Activated CD4-positive, alpha-beta T cell treated with anti-CD3 and anti-CD28 coated beads for 48 hours (primary cell): Measurements from ENCODE around the gene IKZF4.
"Not testable (repeated sequence)": the region's sequence is repeated elsewhere in the genome, so short reads cannot be mapped to it uniquely, and the experiment has no call there.

ENCODE experiments used
- DNase-seq: peaks from one replicate; pipeline ENCODE4 v3.0.0-alpha.2; 2020

The IKZF4 gene

GRCh38 chr12:56041552-56042429 is 20.9 kb downstream of the IKZF4 start, which contains the start of gene RPS26:
RPS26 (plus strand) TSS chr12:56041918; CDS start chr12:56042167, 249 bp downstream.
- DNase-seq: peak; percentile 95

- not testable (repeated sequence) for DNase-seq
Observed at GRCh38 chr12:56042430-56042813, 21.6 kb downstream of the IKZF4 start.

GRCh38 chr12:56042843-56043242 is 22.0 kb downstream of the IKZF4 start:
- no peak for DNase-seq

GRCh38 chr12:56046027-56046780 is 25.4 kb downstream of the IKZF4 start:
- no peak for DNase-seq

- DNase-seq: no peak
Observed at GRCh38 chr12:56053407-56053893, 32.6 kb downstream of the IKZF4 start.

DNA sequence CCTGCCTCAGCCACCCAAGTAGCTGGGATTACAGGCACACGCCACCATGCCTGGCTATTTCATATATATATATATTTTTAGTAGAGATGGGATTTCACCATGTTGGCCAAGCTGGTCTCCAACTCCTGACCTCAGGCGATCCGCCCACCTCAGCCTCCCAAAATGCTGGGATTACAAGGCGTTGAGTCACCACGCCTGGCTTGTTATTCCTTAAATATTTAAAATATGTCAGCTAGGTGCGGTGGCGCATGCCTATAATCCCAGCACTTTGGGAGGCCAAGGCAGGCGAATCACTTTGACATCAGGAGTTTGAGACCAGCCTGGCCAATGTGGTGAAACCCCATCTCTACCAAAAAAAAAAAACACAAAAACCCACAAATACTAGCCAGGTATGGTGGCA is 39.1 kb downstream of the IKZF4 start:
- DNase-seq: not testable (repeated sequence)

DNA sequence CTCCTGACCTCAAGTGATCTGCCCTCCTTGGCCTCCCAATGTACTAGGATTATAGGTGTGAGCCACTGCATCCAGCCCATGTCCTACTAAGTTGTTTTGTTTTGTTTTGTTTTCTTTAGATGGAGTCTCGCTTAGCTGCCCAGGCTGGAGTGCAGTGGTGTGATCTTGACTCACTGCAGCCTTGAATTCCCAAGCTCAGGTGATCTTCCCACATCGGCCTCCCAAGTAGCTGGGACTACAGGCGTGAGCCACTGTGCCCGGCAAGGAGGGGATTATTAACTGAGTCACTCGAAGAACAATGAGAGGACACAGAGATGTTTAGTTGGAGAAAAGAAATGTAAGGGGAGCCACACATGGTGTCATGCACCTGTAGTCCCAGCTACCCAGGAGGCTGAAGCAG is 41.1 kb downstream of the IKZF4 start:
- no peak for DNase-seq

DNA sequence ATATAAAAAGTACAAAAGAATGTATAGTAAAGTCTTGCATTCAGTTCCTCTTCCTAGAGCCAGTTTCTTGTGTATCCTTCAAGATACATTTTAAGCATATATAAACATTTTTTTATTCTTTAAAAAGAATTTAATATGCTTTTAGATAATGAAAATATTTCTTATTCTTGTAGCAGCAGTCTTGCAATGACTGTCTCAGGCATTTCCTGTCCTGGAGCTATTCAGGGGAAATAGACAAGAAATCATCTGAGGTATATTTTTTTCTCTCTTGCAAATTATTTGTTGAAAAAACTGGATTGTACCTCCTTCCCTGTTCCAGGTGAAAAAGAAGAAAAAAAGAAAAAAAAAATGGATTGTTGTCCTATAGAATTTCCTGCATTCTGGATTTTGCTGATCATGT is 42.2 kb downstream of the IKZF4 start:
- no peak for DNase-seq

DNA sequence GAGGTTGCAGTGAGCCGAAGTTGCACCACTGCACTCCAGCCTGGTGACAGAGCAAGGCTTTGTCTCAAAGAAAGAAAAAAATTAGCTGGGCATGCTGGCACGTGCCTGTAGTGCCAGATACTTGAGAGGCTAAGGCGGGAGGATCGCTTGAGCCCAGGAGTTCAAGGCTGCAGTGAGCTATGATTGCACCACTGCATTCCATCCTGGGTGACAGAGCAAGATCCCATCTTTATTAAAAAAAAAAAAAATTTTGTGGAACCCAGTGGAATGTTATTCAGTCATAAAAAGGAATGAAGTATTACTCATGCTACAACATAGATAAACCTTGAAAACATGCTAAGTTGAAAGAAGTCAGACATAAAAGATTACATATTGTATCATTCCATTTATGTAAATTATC is 50.8 kb downstream of the IKZF4 start:
- no peak for DNase-seq

- DNase-seq: no peak
Observed at GRCh38 chr12:56074396-56074795, 53.6 kb downstream of the IKZF4 start.

- not testable (repeated sequence) for DNase-seq
Observed at GRCh38 chr12:56077966-56078365, 57.1 kb downstream of the IKZF4 start.

- DNase-seq: no peak
Observed at GRCh38 chr12:56078427-56078826, 57.6 kb downstream of the IKZF4 start.

DNA sequence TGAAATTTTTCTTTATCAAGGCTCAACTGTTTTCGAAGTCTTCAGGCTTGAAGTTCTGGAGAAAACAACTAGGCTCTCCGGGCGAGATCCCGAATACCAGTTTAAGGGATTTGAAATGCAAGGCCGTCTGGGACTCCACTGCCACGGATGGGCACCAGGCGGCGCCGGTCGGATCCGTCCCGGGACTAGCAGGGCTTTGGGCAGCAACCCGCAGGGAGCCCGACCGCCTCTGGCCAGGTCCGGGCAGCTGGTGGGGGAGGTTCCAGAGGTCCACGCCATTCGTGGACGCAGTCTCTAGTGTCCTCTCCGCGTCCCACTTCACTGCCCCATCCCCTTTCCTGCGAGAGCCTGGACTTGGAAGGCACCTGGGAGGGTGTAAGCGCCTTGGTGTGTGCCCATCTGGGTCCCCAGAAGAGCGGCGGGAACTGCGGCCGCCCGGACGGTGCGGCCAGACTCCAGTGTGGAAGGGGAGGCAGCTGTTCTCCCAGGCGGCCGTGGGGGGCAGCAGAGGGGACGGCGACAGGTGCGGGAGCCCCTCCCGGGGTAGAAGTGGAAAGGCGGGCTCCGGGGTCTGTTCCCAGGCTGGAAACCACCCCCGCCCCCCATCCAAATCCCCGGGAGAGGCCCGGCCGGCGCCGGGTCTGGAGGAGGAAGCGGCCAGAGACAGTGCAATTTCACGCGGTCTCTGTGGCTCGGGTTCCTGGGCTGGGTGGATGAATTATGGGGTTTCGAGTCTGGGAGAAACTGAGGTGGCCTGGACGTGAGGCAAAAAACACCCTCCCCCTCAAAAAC is 58.3 kb downstream of the IKZF4 start:
- peak; percentile 72 for DNase-seq

- peak; percentile 77 for DNase-seq
Observed at GRCh38 chr12:56079723-56080555, 59.1 kb downstream of the IKZF4 start, which contains the start of gene ERBB3. ERBB3 (plus strand) TSS chr12:56080165; CDS start chr12:56080301, 136 bp downstream.

- DNase-seq: no peak
Observed at GRCh38 chr12:56080556-56081138, 59.8 kb downstream of the IKZF4 start.

DNA sequence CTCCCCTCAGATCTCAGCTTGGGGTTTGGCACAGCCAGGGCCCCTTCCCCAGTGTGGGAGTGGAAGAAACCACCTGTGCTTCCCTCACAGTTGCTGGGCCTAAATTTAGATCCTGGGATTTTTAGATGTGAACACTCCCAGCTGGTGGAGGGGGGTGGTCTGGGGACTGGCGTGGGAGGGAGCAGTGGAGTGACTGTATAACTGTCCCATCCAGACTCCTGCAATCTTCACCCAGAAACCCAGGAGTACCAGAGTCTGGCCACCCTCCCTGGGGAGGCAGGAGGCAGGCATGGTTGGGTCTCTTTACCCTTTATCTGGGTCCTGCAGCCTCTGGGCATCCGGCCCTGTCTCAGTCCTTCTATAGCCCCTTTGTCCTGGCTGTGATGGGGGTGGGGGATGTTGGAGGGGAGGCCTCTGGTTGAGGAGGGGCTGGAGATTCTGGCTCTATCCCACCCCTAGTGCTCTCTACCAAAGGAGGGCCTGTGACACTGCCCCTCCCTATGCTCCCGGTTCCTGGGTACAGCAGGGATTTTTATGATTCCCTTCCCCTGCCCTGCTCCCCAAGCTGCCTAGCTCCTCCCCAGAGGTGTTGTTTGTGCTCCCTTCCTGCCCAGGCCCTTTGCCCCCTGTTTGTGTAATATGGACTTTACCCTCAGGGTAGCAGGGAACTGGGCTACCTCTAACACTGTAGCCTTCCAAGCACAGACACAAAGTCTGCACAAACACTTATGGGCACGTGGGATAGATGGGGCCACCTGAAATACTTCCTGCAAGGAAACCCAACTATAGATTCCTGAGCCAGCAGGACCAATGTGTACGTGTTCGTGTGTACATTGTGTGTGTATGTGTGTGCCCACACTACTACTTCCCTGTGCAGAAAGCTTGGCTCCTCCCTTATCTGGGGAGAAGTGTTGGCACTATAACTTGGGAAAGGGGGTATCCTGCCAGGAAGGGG is 60.8 kb downstream of the IKZF4 start:
- no peak for DNase-seq

GRCh38 chr12:56082382-56082781 is 61.5 kb downstream of the IKZF4 start:
- no peak for DNase-seq

- no peak for DNase-seq
Observed at GRCh38 chr12:56082967-56083366, 62.1 kb downstream of the IKZF4 start.

DNA sequence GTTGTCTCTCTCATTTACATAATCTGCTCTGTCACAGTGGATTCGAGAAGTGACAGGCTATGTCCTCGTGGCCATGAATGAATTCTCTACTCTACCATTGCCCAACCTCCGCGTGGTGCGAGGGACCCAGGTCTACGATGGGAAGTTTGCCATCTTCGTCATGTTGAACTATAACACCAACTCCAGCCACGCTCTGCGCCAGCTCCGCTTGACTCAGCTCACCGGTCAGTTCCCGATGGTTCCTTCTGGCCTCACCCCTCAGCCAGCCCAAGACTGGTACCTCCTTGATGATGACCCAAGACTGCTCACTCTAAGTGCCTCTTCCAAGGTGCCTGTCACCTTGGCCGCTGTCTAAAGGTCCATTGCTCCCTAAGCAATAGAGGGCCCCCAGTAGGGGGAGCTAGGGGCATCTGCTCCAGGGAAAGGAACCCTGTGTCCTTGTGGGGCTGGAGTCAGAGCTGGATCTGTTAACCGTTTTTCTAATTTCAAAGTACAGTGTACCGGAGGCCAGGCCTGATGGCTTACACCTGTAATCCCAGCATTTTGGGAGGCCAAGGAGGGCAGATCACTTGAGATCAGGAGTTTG is 64.2 kb downstream of the IKZF4 start:
- DNase-seq: peak; percentile 43

DNA sequence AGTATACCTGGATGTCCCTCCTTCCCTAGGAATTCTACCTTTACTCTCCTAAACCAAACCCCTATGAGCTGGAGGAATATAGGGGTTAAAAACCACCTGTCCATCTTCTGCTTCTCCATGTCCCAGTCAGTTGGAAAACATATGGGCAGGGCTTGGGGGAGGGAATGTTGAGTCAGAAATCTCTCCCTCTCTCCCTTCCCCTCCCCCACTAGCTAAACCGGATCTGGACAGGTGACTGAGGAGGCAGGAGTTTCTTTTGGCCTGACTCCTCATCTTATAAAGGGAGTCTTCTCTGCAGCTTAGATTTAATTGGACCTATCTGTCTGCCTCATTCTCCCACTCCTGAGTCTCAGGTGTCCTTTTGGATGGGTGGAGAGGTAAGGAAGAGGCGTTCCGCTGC is 65.3 kb downstream of the IKZF4 start:
- DNase-seq: no peak
